CD4-positive, alpha-beta T cell (primary cell): Measurements from ENCODE around the gene NMRAL1. TPM values are rescaled to one million over a fixed set of nuclear protein-coding genes. Genes with fewer than 3 reads are reported as not detected.

ENCODE experiments used
- ATAC-seq: fragments of 200-7000 bp; cut with Tn5 transposase; one replicate; pipeline ENCODE4 v1.10.0; 2022; ENCODE audit warnings: mild to moderate bottlenecking; ENCODE audit not compliant: poor library complexity
- CTCF ChIA-PET: fragments of 350-600 bp; sonication (Branson Sonifier 250); formaldehyde crosslinking; loops from one replicate; lab custom pipeline; 2021; ENCODE audit warnings: antibody characterized with exemption, inconsistent platforms; lab: Charles Lee
- POLR2A ChIA-PET: fragments of 350-600 bp; sonication (Branson Sonifier 250); formaldehyde crosslinking; loops from one replicate; lab custom pipeline; 2021; ENCODE audit warnings: antibody characterized with exemption, inconsistent platforms; lab: Charles Lee
- DNase-seq, 14 experiments: peaks; one replicate each; pipeline ENCODE4 v3.0.0-alpha.2; 2013 to 2020; ENCODE audit warnings: mixed read lengths in 2 of 14
- H3K27ac ChIP-seq, 2 donors: one replicate each; pipeline versions ENCODE4 v1.5.1 to v1.7.0; 2013; ENCODE audit warnings: low read length in 2 of 2, low read depth in 1 of 2, mild to moderate bottlenecking in 1 of 2
- H3K27me3 ChIP-seq, 2 experiments: 1 replicate in 1 of 2; 2 replicates in 1 of 2; pipeline versions ENCODE4 v1.6.1 to v1.7.0; 2013; ENCODE audit warnings: low read length in 2 of 2, control low read depth in 1 of 2, mild to moderate bottlenecking in 1 of 2, moderate library complexity in 1 of 2; ENCODE audit not compliant: insufficient read depth in 2 of 2, control insufficient read depth in 1 of 2
- H3K36me3 ChIP-seq: one replicate; pipeline ENCODE4 v1.6.1; 2013; ENCODE audit warnings: low read length, control low read depth; ENCODE audit not compliant: insufficient read depth
- H3K4me1 ChIP-seq: one replicate; pipeline ENCODE4 v1.6.1; 2013; ENCODE audit warnings: low read length, control low read depth; ENCODE audit not compliant: insufficient read depth
- H3K4me3 ChIP-seq: one replicate; pipeline ENCODE4 v1.5.1; 2013; ENCODE audit warnings: mild to moderate bottlenecking, low read length, moderate library complexity
- H3K9me3 ChIP-seq, 2 experiments: 1 replicate in 1 of 2; 2 replicates in 1 of 2; pipeline versions ENCODE4 v1.6.1 to v1.7.0; 2013; ENCODE audit warnings: low read length in 2 of 2, mild to moderate bottlenecking in 2 of 2, control low read depth in 1 of 2, moderate library complexity in 1 of 2; ENCODE audit not compliant: control insufficient read depth in 1 of 2, insufficient read depth in 1 of 2
- H3K27ac Mint-ChIP-seq: one replicate; pipeline ENCODE4 v1.8.0; 2020; ENCODE audit warnings: mixed read lengths
- H3K27me3 Mint-ChIP-seq: one replicate; pipeline ENCODE4 v1.8.0; 2021; ENCODE audit warnings: mixed read lengths
- H3K36me3 Mint-ChIP-seq: one replicate; pipeline ENCODE4 v1.8.0; 2021; ENCODE audit warnings: low read depth, mixed read lengths
- H3K4me1 Mint-ChIP-seq: one replicate; pipeline ENCODE4 v1.8.0; 2021; ENCODE audit warnings: low read depth, mixed read lengths
- H3K4me3 Mint-ChIP-seq: one replicate; pipeline ENCODE4 v1.8.0; 2020; ENCODE audit warnings: mild to moderate bottlenecking, mixed read lengths
- H3K9me3 Mint-ChIP-seq: one replicate; pipeline ENCODE4 v1.8.0; 2020; ENCODE audit warnings: mixed read lengths
- CTCF ChIP-seq: fragments of 200-600 bp; IDR thresholded peaks from one replicate; pipeline ENCODE4 v1.8.0; 2022; ENCODE audit warnings: antibody characterized with exemption, mild to moderate bottlenecking
- intact Hi-C, 2 experiments: fragments of 100-400 bp; cut with DNase I in 1 of 2; cut with micrococcal nuclease in 1 of 2; formaldehyde crosslinking; loops; one replicate each; pipeline versions ENCODE4 v1.15.1 to v1.9.0; 2023 to 2025; cut with DNase I, micrococcal nuclease
- total RNA-seq, 174 experiments: library from RNA in 2 of 174; stranded (reverse) in 2 of 174; gene quantifications; one replicate each; pipeline ENCODE4 v1.2.3 and lab custom pipeline; 2021 to 2026

Gene NMRAL1
- total RNA-seq, 2 experiments from 2014 or later: 28.6 to 29.5 TPM

- H3K9me3 ChIP-seq: no peaks in the 10 kb centered on the region
- Mint-ChIP-seq H3K4me3 (peak overlapping the region; percentile 96), H3K27ac (peak overlapping the region; percentile 95), H3K4me1 (peaks cover 33% of the 10 kb centered on the region), H3K27me3 (no peaks in the 10 kb centered on the region), H3K36me3 (peaks cover 47% of the 10 kb centered on the region), H3K9me3 (no peaks in the 10 kb centered on the region)
- H3K4me1 ChIP-seq: peaks cover 59% of the 10 kb centered on the region
- no peaks in the 10 kb centered on the region for H3K27me3 ChIP-seq
- TF ChIP-seq CTCF: no peak
- H3K36me3 ChIP-seq: peaks cover 27% of the 10 kb centered on the region
- ChIA-PET POLR2A (interaction anchor here (0.6 to 3.6 kb wide), 16 partner anchors 10 to 907 kb away, joined by 3 to 16 read pairs (median 4); partner anchors contain the start of genes CDIP1, HMOX2, MGRN1 and TFAP4), CTCF (interaction anchor here (1.1 to 6.4 kb wide), 9 partner anchors 12 to 162 kb away, joined by 3 to 45 read pairs (median 4); partner anchors contain the start of genes HMOX2 and NMRAL1)
- H3K4me3 ChIP-seq: peak overlapping the region; percentile 81
- intact Hi-C loops: loop anchor here (1.0 to 10.0 kb wide), 6 partner anchors 10 to 298 kb away; partner anchors contain the start of genes DNAJA3 (in 2 of the 2), ADCY9 (in 1 of the 2), HMOX2 (in 1 of the 2) and PAM16 (in 1 of the 2)
- DNase-seq (peak; percentile 33 to 85 (median 59)), ATAC-seq (peak; percentile 0)
- peak overlapping the region; percentile 91 to 98 for H3K27ac ChIP-seq
Observed at GRCh38 chr16:4415538-4416199, 58.8 kb downstream of the NMRAL1 start.

GRCh38 chr16:4414187-4414917 is 60.1 kb downstream of the NMRAL1 start:
- peak overlapping the region; percentile 95 for H3K27ac Mint-ChIP-seq
- peak overlapping the region; percentile 81 for H3K4me3 ChIP-seq
- peaks cover 43% of the 10 kb centered on the region for H3K4me1 Mint-ChIP-seq
- H3K36me3 Mint-ChIP-seq: peaks cover 60% of the 10 kb centered on the region
- POLR2A ChIA-PET: interaction anchor here (1.3 to 3.6 kb wide), 6 partner anchors 11 to 354 kb away, joined by 3 to 16 read pairs (median 4); partner anchors contain the start of genes CDIP1 and DNAJA3
- intact Hi-C loops: loop anchor here (5.0 to 10.0 kb wide), 2 partner anchors 42 to 200 kb away; partner anchors contain the start of genes UBALD1 (in 1 of the 2) and VASN (in 1 of the 2)
- CTCF ChIA-PET: interaction anchor here (1.0 to 6.4 kb wide), 7 partner anchors 11 to 1487 kb away, joined by 3 to 45 read pairs (median 4); partner anchors contain the start of genes HMOX2 and NMRAL1
- no peaks in the 10 kb centered on the region for H3K9me3 ChIP-seq
- H3K27ac ChIP-seq: peak overlapping the region; percentile 91 to 98
- H3K4me1 ChIP-seq: peaks cover 68% of the 10 kb centered on the region
- H3K27me3 ChIP-seq: no peaks in the 10 kb centered on the region
- peak; percentile 58 to 96 (median 72) for DNase-seq
- H3K27me3 Mint-ChIP-seq: no peaks in the 10 kb centered on the region
- peaks cover 41% of the 10 kb centered on the region for H3K36me3 ChIP-seq
- H3K9me3 Mint-ChIP-seq: no peaks in the 10 kb centered on the region
- TF ChIP-seq CTCF: no peak
- peak overlapping the region; percentile 96 for H3K4me3 Mint-ChIP-seq
- ATAC-seq: peak; percentile 57

GRCh38 chr16:4412854-4413253 is 61.6 kb downstream of the NMRAL1 start:
- H3K9me3 ChIP-seq: no peaks in the 10 kb centered on the region
- no peak overlapping the region for H3K4me3 ChIP-seq
- intact Hi-C loops: loop anchor here (5.0 to 10.0 kb wide), 2 partner anchors 41 to 202 kb away; partner anchors contain the start of genes UBALD1 (in 1 of the 2) and VASN (in 1 of the 2)
- TF ChIP-seq CTCF: no peak
- Mint-ChIP-seq H3K36me3 (peaks cover 75% of the 10 kb centered on the region), H3K4me1 (peaks cover 47% of the 10 kb centered on the region), H3K27me3 (no peaks in the 10 kb centered on the region), H3K27ac (peak overlapping the region; percentile 95), H3K9me3 (no peaks in the 10 kb centered on the region), H3K4me3 (peak overlapping the region; percentile 69)
- DNase-seq: no peak
- CTCF ChIA-PET: interaction anchor here (1.5 to 6.4 kb wide), 2 partner anchors 9 to 159 kb away, joined by 4 to 45 read pairs; no protein-coding TSS in a partner anchor
- peaks cover 55% of the 10 kb centered on the region for H3K36me3 ChIP-seq
- H3K27me3 ChIP-seq: no peaks in the 10 kb centered on the region
- POLR2A ChIA-PET: interaction anchor here (1.1 kb wide), 1 partner anchor 10 kb away, joined by 3 read pairs; no protein-coding TSS in a partner anchor
- H3K4me1 ChIP-seq: peaks cover 69% of the 10 kb centered on the region
- no peak for ATAC-seq
- H3K27ac ChIP-seq: peak overlapping the region; percentile 52 to 98
